Gastrocnemius medialis (tissue), 4 donors: ENCODE results near the gene HIBCH. TPM values are rescaled to one million over a fixed set of nuclear protein-coding genes. Genes with fewer than 3 reads are reported as not detected.
A peak's percentile ranks its signal among the peaks of the same experiment; 100 is the strongest.

Source experiments
- ATAC-seq, 2 donors: fragments of 150-250 bp; one replicate each; pipeline ENCODE4 v1.9.1; 2016
- DNase-seq, 2 donors: peaks; one replicate each; pipeline ENCODE4 v3.0.0-alpha.2; 2019
- H3K27ac ChIP-seq, 4 donors: fragments of 200-600 bp; sonication (generic); 1 replicate in 1 of 4; 2 replicates in 3 of 4; pipeline ENCODE4 v1.5.1; 2016 to 2018; ENCODE audit warnings: mild to moderate bottlenecking in 2 of 4, moderate library complexity in 1 of 4
- H3K27me3 ChIP-seq, 3 donors: fragments of 200-600 bp; sonication (generic) in 2 of 3; 1 replicate in 1 of 3; 2 replicates in 2 of 3; pipeline versions ENCODE4 v1.5.1 to v1.6.0; 2016 to 2019; ENCODE audit warnings: mild to moderate bottlenecking in 1 of 3, moderate library complexity in 1 of 3
- H3K36me3 ChIP-seq, 2 donors: fragments of 200-600 bp; sonication (generic) in 1 of 2; one replicate each; pipeline ENCODE4 v1.5.1; 2017 to 2018
- H3K4me1 ChIP-seq, 2 donors: fragments of 200-600 bp; sonication (generic) in 1 of 2; one replicate each; pipeline ENCODE4 v1.5.1; 2016 to 2017; ENCODE audit warnings: mild to moderate bottlenecking in 2 of 2
- H3K4me3 ChIP-seq, 4 donors: fragments of 200-600 bp; sonication (generic) in 3 of 4; 1 replicate in 1 of 4; 2 replicates in 3 of 4; pipeline ENCODE4 v1.5.1; 2016 to 2019; ENCODE audit warnings: mild to moderate bottlenecking in 2 of 4
- H3K9me3 ChIP-seq, 3 donors: fragments of 200-600 bp; sonication (generic) in 2 of 3; 1 replicate in 1 of 3; 2 replicates in 2 of 3; pipeline ENCODE4 v1.5.1; 2016 to 2019
- POLR2A ChIP-seq, 2 donors: fragments of 450-650 bp; IDR thresholded peaks; one replicate each; pipeline ENCODE4 v1.6.1; 2017; ENCODE audit warnings: antibody characterized with exemption in 2 of 2, mild to moderate bottlenecking in 2 of 2, moderate library complexity in 2 of 2
- in situ Hi-C, 4 donors: fragments of 200-750 bp; cut with MboI; loops; one replicate each; pipeline versions ENCODE4 v1.15.0 to v1.8.0; 2017; ENCODE audit warnings: low sequenced_read_pairs in 4 of 4
- intact Hi-C: fragments of 100-400 bp; cut with DNase I; formaldehyde crosslinking; loops from one replicate; pipeline ENCODE4 v1.15.1; 2023; ENCODE audit warnings: low total_unique reads
- total RNA-seq, 4 donors: library from RNA; depleted of rRNA; stranded (reverse); fragments of >200 nt; gene quantifications; one replicate each; pipeline versions ENCODE4 v1.1.0 to v1.2.3, GENCODE V29; 2016
- TF ChIP-seq, protein P1 (sequence below), 5 experiments: fragments of 450-650 bp in 3 of 5; fragments of 200-600 bp in 2 of 5; sonication (generic) in 2 of 5; IDR thresholded peaks in 4 of 5; conservative IDR thresholded peaks in 1 of 5; 1 replicate in 4 of 5; 2 replicates in 1 of 5; pipeline ENCODE4 v1.5.1; 2016 to 2019; ENCODE audit warnings: antibody characterized with exemption in 5 of 5, mild to moderate bottlenecking in 3 of 5, moderate library complexity in 3 of 5

HIBCH gene, protein sequence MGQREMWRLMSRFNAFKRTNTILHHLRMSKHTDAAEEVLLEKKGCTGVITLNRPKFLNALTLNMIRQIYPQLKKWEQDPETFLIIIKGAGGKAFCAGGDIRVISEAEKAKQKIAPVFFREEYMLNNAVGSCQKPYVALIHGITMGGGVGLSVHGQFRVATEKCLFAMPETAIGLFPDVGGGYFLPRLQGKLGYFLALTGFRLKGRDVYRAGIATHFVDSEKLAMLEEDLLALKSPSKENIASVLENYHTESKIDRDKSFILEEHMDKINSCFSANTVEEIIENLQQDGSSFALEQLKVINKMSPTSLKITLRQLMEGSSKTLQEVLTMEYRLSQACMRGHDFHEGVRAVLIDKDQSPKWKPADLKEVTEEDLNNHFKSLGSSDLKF
- 10 to 100 TPM in 2 of 4 donors, 1 to 10 TPM in 2; 3.7 to 20.1 (median 10.6) TPM for total RNA-seq

DNA sequence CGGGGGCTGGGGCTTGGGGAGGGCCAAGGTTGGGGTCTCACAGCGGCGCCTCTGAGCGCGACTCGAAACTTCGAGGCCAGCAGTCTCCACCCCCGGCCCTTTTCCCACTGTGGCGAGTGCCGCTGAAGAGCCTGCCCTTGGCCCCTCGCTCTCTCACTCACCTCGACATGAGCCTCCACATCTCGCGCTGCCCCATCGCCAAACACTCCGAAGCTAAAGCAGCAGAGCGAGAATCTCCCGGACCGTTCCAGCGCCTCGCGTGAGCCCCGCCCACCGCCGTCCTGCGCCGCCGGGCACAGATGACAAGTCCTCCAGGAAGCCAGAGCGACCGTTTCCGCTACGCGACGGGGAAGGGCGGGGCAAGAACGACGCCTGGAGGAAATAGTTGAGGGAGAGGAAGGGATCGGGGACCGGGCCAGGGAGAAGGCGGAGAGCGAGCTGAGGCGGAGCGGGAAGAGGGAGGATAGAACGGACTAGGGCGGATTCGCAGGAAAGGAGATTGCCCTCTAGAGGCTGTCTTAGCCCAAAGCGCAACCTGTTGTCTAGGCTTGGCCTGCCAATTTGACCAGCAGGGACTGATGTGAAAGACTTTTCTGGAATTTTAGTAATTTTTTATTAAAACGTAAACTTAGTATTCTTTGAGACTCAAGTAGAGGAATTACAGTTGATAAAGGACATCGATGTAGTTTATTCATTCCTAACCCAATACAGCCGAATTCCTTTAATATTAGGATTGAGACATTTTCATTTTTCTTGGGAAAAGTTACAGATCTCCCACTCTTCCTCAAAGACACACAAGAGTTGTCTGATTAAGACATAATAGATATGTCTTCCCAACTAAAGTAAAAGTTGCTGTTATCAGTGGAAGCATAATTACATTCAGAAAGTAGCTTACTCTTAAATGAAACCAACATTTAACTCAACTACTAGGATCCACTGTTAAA lies at the start of gene HIBCH:
HIBCH (minus strand) TSS at position 272 of the 944 bp plus-strand sequence; CDS start at position 196, 76 bp downstream.
- Histone ChIP-seq H3K27ac (peak within 1 kb of the TSS; percentile 83 to 91 (median 89)), H3K27me3 (no peaks in the 10 kb centered on the region), H3K4me3 (peak within 1 kb of the TSS; percentile 62 to 81 (median 70)), H3K36me3 (no peaks in the 10 kb centered on the region), H3K4me1 (peaks cover 14 to 19% of the 10 kb centered on the region in 2 donors), H3K9me3 (no peaks in the 10 kb centered on the region)
- ATAC-seq (peak; percentile 98), DNase-seq (peak; percentile 95 to 98)
- intact Hi-C loops (loop anchor here (2.0 to 10.0 kb wide), 5 partner anchors 23 to 535 kb away; partner anchors contain the start of genes INPP1, ORMDL1 and PMS1), in situ Hi-C loops (loop anchor here in 2 of 4 donors (10.0 kb wide), 2 partner anchors 55 to 215 kb away; partner anchors contain the start of gene NEMP2 (in 1 of the 2))
- peak; percentile 59 to 76 for TF ChIP-seq POLR2A (IDR thresholded peaks at IDR 0.05)
- TF ChIP-seq, protein P1, sequence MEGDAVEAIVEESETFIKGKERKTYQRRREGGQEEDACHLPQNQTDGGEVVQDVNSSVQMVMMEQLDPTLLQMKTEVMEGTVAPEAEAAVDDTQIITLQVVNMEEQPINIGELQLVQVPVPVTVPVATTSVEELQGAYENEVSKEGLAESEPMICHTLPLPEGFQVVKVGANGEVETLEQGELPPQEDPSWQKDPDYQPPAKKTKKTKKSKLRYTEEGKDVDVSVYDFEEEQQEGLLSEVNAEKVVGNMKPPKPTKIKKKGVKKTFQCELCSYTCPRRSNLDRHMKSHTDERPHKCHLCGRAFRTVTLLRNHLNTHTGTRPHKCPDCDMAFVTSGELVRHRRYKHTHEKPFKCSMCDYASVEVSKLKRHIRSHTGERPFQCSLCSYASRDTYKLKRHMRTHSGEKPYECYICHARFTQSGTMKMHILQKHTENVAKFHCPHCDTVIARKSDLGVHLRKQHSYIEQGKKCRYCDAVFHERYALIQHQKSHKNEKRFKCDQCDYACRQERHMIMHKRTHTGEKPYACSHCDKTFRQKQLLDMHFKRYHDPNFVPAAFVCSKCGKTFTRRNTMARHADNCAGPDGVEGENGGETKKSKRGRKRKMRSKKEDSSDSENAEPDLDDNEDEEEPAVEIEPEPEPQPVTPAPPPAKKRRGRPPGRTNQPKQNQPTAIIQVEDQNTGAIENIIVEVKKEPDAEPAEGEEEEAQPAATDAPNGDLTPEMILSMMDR (IDR thresholded peaks at IDR 0.05 in 4 of 5, conservative IDR thresholded peaks at IDR 0.05 in 1 of 5): peak; percentile 40 to 78 (median 49)

DNA sequence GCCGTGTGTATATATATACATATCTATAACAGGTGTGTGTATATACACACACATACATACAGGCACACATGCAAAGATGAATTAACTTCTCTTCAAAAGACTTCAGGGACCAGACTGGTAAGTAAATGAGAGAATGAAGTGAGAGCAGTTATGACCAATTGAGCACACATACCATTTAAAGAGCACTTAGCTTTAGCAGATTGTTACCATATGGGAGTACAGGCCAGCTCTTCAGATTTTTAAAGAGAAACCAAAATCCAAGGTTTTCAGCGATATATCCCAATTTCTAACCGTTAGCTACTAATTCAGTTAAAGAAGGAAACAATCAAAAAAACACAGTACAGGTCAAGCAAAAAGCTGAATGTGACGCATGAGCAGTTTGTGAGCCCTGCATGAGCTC lies 47.5 kb upstream of the HIBCH start:
- in situ Hi-C loops: loop anchor here in 1 of 4 donors (25.0 kb wide), 1 partner anchor 280 kb away; no protein-coding TSS in a partner anchor
- intact Hi-C loops: no loop called here
- Histone ChIP-seq H3K27me3 (no peaks in the 10 kb centered on the region), H3K4me3 (no peak overlapping the region), H3K4me1 (peaks cover 0 to 2% of the 10 kb centered on the region in 2 donors), H3K9me3 (no peaks in the 10 kb centered on the region), H3K36me3 (peaks cover 0 to 34% of the 10 kb centered on the region in 2 donors), H3K27ac (no peak overlapping the region)
- TF ChIP-seq, protein P1 (IDR thresholded peaks at IDR 0.05 in 4 of 5, conservative IDR thresholded peaks at IDR 0.05 in 1 of 5): no peak
- TF ChIP-seq POLR2A (IDR thresholded peaks at IDR 0.05): no peak
- no peak for DNase-seq
- ATAC-seq: no peak

DNA sequence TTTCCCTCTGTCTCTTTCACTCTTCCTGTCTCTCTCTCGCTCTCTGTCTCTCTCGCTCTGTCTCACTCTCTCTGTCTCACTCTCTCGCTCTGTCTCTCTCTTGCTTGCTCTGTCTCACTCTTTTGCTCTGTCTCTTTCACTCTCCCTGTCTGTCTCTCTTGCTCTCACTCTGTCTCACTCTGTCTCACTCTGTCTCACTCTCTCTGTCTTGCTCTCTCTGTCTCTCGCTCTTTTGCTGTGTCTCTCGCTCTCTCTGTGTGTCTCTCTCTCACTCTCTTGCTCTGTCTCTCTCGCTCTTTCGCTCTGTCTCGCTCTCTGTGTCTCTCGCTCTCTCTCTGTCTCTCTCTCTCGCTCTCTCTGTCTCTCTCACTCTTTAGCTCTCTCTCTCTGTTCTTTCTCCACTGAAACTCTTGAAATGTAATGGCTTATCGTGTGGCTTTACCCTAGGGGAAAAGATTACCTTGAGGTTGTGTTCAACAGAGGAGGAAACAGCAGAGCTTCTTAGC lies 46.7 kb upstream of the HIBCH start:
- Histone ChIP-seq H3K36me3 (peaks cover 0 to 34% of the 10 kb centered on the region in 2 donors), H3K9me3 (no peaks in the 10 kb centered on the region), H3K4me3 (no peak overlapping the region), H3K27me3 (no peaks in the 10 kb centered on the region), H3K4me1 (no peaks in the 10 kb centered on the region), H3K27ac (no peak overlapping the region)
- intact Hi-C loops: no loop called here
- TF ChIP-seq, protein P1 (IDR thresholded peaks at IDR 0.05 in 4 of 5, conservative IDR thresholded peaks at IDR 0.05 in 1 of 5): no peak
- TF ChIP-seq POLR2A (IDR thresholded peaks at IDR 0.05): no peak
- ATAC-seq (no peak), DNase-seq (no peak)
- in situ Hi-C loops: loop anchor here in 1 of 4 donors (25.0 kb wide), 1 partner anchor 279 kb away; no protein-coding TSS in a partner anchor

DNA sequence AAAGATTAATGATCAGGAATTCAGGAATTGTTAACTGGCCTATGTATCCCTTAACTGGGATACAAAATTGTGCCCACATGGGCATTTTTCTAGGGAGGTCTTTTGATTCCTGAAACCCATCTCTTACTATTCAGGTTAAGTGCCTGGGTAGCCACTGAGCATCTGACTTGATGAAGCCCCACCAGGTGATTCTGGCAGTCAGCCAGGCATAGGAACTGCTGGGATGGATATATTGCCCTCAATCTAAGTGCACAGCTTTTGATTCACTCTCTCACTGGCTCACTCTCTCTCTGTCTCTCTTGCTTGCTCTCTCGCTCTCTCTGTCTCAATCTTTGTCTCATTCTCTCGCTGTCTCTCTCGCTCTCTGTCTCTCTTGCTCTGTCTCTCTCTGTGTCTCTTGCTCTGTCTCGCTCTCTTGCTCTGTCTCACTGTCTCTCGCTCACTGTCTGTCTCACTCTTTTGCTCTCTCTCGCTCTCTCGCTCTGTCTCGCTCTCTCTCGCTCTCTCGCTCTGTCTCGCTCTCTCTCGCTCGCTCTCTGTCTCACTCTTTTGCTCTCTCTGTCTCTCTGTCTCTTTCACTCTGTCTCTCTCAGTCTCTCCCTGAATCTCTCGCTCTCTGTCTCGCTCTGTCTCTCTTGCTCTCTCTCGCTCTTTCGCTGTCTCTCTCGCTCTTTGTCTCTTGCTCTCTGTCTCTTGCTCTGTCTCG lies 46.0 kb upstream of the HIBCH start:
- intact Hi-C loops: no loop called here
- no peak for DNase-seq

More for the DNA sequence above, 46.0 kb upstream of the HIBCH start:
- Histone ChIP-seq H3K27me3 (no peaks in the 10 kb centered on the region), H3K9me3 (no peaks in the 10 kb centered on the region), H3K4me3 (no peak overlapping the region), H3K27ac (no peak overlapping the region), H3K36me3 (peaks cover 0 to 28% of the 10 kb centered on the region in 2 donors), H3K4me1 (peaks cover 0 to under 1% of the 10 kb centered on the region in 2 donors)
- no peak for ATAC-seq
- TF ChIP-seq, protein P1 (IDR thresholded peaks at IDR 0.05 in 4 of 5, conservative IDR thresholded peaks at IDR 0.05 in 1 of 5): no peak
- TF ChIP-seq POLR2A (IDR thresholded peaks at IDR 0.05): no peak
- in situ Hi-C loops: loop anchor here in 1 of 4 donors (25.0 kb wide), 1 partner anchor 278 kb away; no protein-coding TSS in a partner anchor
